ENCODE results near the gene AP1M1.
"Not testable (repeated sequence)": the region's sequence is repeated elsewhere in the genome, so short reads cannot be mapped to it uniquely, and the experiment has no call there.

The AP1M1 gene

GRCh38 chr19:16283210-16284061 lies 85.7 kb downstream of the AP1M1 start:
- in situ Hi-C loops (cut with HindIII; ENCODE audit: low pct_ligation_motif_present, low sequenced_read_pairs) = no loop called here
- TF ChIP-seq CTCF (IDR thresholded peaks at IDR 0.05; ENCODE audit: low read depth, low read length, missing control alignments) = no peak
- Histone ChIP-seq H3K36me3 (replicated peaks) (no peaks in the 10 kb centered on the region), H3K4me3 (ENCODE audit: low read depth, low read length) (peak overlapping the region; percentile 35), H3K27ac (peak overlapping the region; percentile 69), H3K27me3 (replicated peaks) (peaks cover 2% of the 10 kb centered on the region)
- DNase-seq = peak; percentile 70

- H3K27ac ChIP-seq = no peak overlapping the region
- H3K36me3 ChIP-seq (replicated peaks) = no peaks in the 10 kb centered on the region
- no peak overlapping the region for H3K4me3 ChIP-seq (ENCODE audit: low read depth, low read length)
- TF ChIP-seq CTCF (IDR thresholded peaks at IDR 0.05; ENCODE audit: low read depth, low read length, missing control alignments) = no peak
- in situ Hi-C loops (cut with HindIII; ENCODE audit: low pct_ligation_motif_present, low sequenced_read_pairs) = no loop called here
- H3K27me3 ChIP-seq (replicated peaks) = peaks cover 2% of the 10 kb centered on the region
- no peak for DNase-seq
These were observed 86.8 kb downstream of the AP1M1 start for GRCh38 chr19:16284505-16284904.

- H3K36me3 ChIP-seq (replicated peaks); H3K4me3 ChIP-seq (ENCODE audit: low read depth, low read length); H3K27me3 ChIP-seq (replicated peaks); DNase-seq; in situ Hi-C loops (cut with HindIII; ENCODE audit: low pct_ligation_motif_present, low sequenced_read_pairs); H3K27ac ChIP-seq: not testable (repeated sequence)
These were observed 87.4 kb downstream of the AP1M1 start for GRCh38 chr19:16285079-16285478.

- Histone ChIP-seq H3K27ac (no peak overlapping the region), H3K4me3 (ENCODE audit: low read depth, low read length) (peak overlapping the region; percentile 1), H3K27me3 (replicated peaks) (peaks cover 2% of the 10 kb centered on the region), H3K36me3 (replicated peaks) (no peaks in the 10 kb centered on the region)
- no peak for DNase-seq
- in situ Hi-C loops (cut with HindIII; ENCODE audit: low pct_ligation_motif_present, low sequenced_read_pairs) = no loop called here
- TF ChIP-seq CTCF (IDR thresholded peaks at IDR 0.05; ENCODE audit: low read depth, low read length, missing control alignments) = no peak
These were observed 88.2 kb downstream of the AP1M1 start for GRCh38 chr19:16285769-16286498.

GRCh38 chr19:16288544-16288943 lies 90.8 kb downstream of the AP1M1 start:
- Histone ChIP-seq H3K27me3 (replicated peaks) (peaks cover 2% of the 10 kb centered on the region), H3K4me3 (ENCODE audit: low read depth, low read length) (no peak overlapping the region), H3K27ac (no peak overlapping the region), H3K36me3 (replicated peaks) (no peaks in the 10 kb centered on the region)
- TF ChIP-seq CTCF (IDR thresholded peaks at IDR 0.05; ENCODE audit: low read depth, low read length, missing control alignments) = no peak
- in situ Hi-C loops (cut with HindIII; ENCODE audit: low pct_ligation_motif_present, low sequenced_read_pairs) = no loop called here
- no peak for DNase-seq

GRCh38 chr19:16289594-16289993 lies 91.9 kb downstream of the AP1M1 start:
- in situ Hi-C loops (cut with HindIII; ENCODE audit: low pct_ligation_motif_present, low sequenced_read_pairs) = no loop called here
- H3K36me3 ChIP-seq (replicated peaks) = no peaks in the 10 kb centered on the region
- DNase-seq = no peak
- no peak overlapping the region for H3K4me3 ChIP-seq (ENCODE audit: low read depth, low read length)
- peaks cover 2% of the 10 kb centered on the region for H3K27me3 ChIP-seq (replicated peaks)
- TF ChIP-seq CTCF (IDR thresholded peaks at IDR 0.05; ENCODE audit: low read depth, low read length, missing control alignments) = no peak
- H3K27ac ChIP-seq = no peak overlapping the region
